OCI-LY7 (cell line): ENCODE measurements around the gene RPA3.

ENCODE experiments used
- CTCF ChIP-seq: fragments of 200-600 bp; sonication (generic); conservative IDR thresholded peaks from 2 replicates; pipeline ENCODE4 v1.5.1; 2014; ENCODE audit warnings: mild to moderate bottlenecking, antibody characterized with exemption, low read length, moderate library complexity, mixed read lengths
- EZH2phosphoT487 ChIP-seq: fragments of 200-600 bp; sonication (generic); IDR thresholded peaks from 2 replicates; pipeline ENCODE4 v1.6.1; 2018; ENCODE audit warnings: low read depth, borderline replicate concordance, mild to moderate bottlenecking, mixed run types, antibody characterized with exemption, low read length, moderate library complexity, mixed read lengths

DNA sequence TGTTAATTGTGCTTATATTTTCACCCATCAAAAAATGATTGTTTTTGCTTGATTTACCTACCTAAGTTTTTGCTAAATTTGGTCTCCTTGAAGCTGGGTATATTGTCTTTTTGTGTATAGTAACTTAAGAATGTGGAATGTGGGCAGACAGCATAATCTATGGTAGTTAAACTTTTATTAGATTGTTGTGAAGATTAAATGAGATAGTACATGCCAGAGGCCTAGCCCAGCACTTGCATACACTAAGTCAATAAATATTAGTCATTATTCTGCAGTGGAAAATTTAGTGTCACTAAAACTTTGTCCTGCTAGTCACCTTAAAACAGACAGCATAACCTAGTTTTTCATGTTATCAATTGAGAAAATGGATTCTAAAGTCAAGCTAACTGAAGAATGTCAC, 19.3 kb upstream of the RPA3 start:
- no peak for TF ChIP-seq CTCF
- TF ChIP-seq EZH2phosphoT487: no peak
